Mesendoderm (in vitro differentiated cells): ENCODE measurements around the gene TYW3.
A peak's percentile ranks its signal among the peaks of the same experiment; 100 is the strongest.

Experiments used
- DNase-seq: peaks from one replicate; pipeline ENCODE4 v3.0.0; 2013
- H2AK5ac ChIP-seq: 2 replicates; pipeline ENCODE4 v1.6.1; 2013; ENCODE audit warnings: low read length, inconsistent platforms
- H2BK120ac ChIP-seq: 2 replicates; pipeline ENCODE4 v1.6.1; 2013; ENCODE audit warnings: low read depth, mild to moderate bottlenecking, low read length, moderate library complexity, mixed read lengths
- H2BK15ac ChIP-seq: replicated peaks from 2 replicates; pipeline ENCODE4 v1.6.1; 2013; ENCODE audit warnings: low read depth, mild to moderate bottlenecking, moderate library complexity
- H2BK5ac ChIP-seq: 2 replicates; pipeline ENCODE4 v1.6.1; 2013; ENCODE audit warnings: low read length, inconsistent platforms
- H3K18ac ChIP-seq: 2 replicates; pipeline ENCODE4 v1.6.1; 2013; ENCODE audit warnings: mild to moderate bottlenecking, low read length, mixed read lengths
- H3K23ac ChIP-seq: one replicate; pipeline ENCODE4 v1.6.1; 2013; ENCODE audit warnings: low read length
- H3K27ac ChIP-seq: 2 replicates; pipeline ENCODE4 v1.5.1; 2013; ENCODE audit warnings: low read depth, mild to moderate bottlenecking, inconsistent platforms, low read length, moderate library complexity
- H3K27me3 ChIP-seq: 2 replicates; pipeline ENCODE4 v1.6.1; 2013; ENCODE audit warnings: low read length, control low read depth, mild to moderate bottlenecking, inconsistent platforms; ENCODE audit not compliant: insufficient read depth, poor library complexity
- H3K36me3 ChIP-seq: 2 replicates; pipeline ENCODE4 v1.6.1; 2013; ENCODE audit warnings: low read length, inconsistent platforms; ENCODE audit not compliant: control insufficient read depth, insufficient read depth
- H3K4ac ChIP-seq: one replicate; pipeline ENCODE4 v1.6.1; 2013; ENCODE audit warnings: low read depth, mild to moderate bottlenecking, low read length, moderate library complexity
- H3K4me1 ChIP-seq: 2 replicates; pipeline ENCODE4 v1.6.1; 2013; ENCODE audit warnings: low read depth, low read length, inconsistent platforms; ENCODE audit not compliant: control insufficient read depth
- H3K4me2 ChIP-seq: 2 replicates; pipeline ENCODE4 v1.6.1; 2013; ENCODE audit warnings: low read length
- H3K4me3 ChIP-seq: 2 replicates; pipeline ENCODE4 v1.5.1; 2013; ENCODE audit warnings: mild to moderate bottlenecking, low read length
- H3K56ac ChIP-seq: one replicate; pipeline ENCODE4 v1.6.1; 2013; ENCODE audit warnings: low read length
- H3K79me1 ChIP-seq: 2 replicates; pipeline ENCODE4 v1.6.1; 2013; ENCODE audit warnings: low read length, inconsistent platforms
- H3K79me2 ChIP-seq: 2 replicates; pipeline ENCODE4 v1.6.1; 2013; ENCODE audit warnings: mild to moderate bottlenecking, low read length; ENCODE audit not compliant: control insufficient read depth, insufficient read depth
- H3K9ac ChIP-seq: 2 replicates; pipeline ENCODE4 v1.6.1; 2013; ENCODE audit warnings: low read length, inconsistent platforms
- H4K5ac ChIP-seq: one replicate; pipeline ENCODE4 v1.6.1; 2013; ENCODE audit warnings: low read length
- H4K8ac ChIP-seq: one replicate; pipeline ENCODE4 v1.6.1; 2013; ENCODE audit warnings: low read depth, mild to moderate bottlenecking, control low read depth, low read length, moderate library complexity
- WGBS: extraction: QIAGEN DNeasy Blood & Tissue Kit; methylation state at CpG from one replicate; pipeline ENCODE4 v1.1.7; 2013; ENCODE audit warnings: low lambda C conversion rate, missing lambda C conversion rate; ENCODE audit not compliant: insufficient coverage; ENCODE audit errors: extremely low coverage; 5-methylcytosine and 5-hydroxymethylcytosine counted together

Gene TYW3

DNA sequence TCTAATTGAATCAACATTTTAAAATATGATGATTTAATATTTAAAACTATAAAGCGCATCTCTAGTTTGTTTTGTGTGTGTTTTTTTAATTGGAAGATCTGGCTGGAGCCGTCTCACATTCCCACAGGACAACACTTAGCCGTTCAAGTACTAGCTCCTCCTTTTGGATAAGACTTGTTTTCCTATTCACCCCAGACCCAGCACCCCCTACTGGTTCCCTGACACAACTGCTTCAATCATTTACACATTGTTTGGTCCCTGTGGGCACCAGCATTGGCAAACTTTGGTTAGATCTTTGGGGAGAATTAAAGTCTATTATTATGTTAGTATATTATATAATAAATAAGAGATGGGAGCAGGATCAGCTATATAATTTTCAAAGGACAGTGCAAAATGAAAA, 34.5 kb downstream of the TYW3 start:
- Histone ChIP-seq H4K8ac (no peak overlapping the region), H3K27me3 (no peaks in the 10 kb centered on the region), H3K56ac (no peak overlapping the region), H2BK5ac (no peak overlapping the region), H4K5ac (no peak overlapping the region), H2AK5ac (no peak overlapping the region), H3K4ac (no peak overlapping the region), H2BK120ac (no peak overlapping the region), H3K9ac (no peak overlapping the region), H3K4me2 (no peak overlapping the region), H3K79me2 (no peaks in the 10 kb centered on the region), H3K18ac (no peak overlapping the region), H3K79me1 (no peaks in the 10 kb centered on the region), H2BK15ac (no peak overlapping the region), H3K27ac (no peak overlapping the region), H3K4me1 (no peaks in the 10 kb centered on the region), H3K36me3 (no peaks in the 10 kb centered on the region), H3K23ac (no peak overlapping the region), H3K4me3 (no peak overlapping the region)
- no CpG with 5 or more reads among the region's 3 CpGs for WGBS
- peak; percentile 77 for DNase-seq

DNA sequence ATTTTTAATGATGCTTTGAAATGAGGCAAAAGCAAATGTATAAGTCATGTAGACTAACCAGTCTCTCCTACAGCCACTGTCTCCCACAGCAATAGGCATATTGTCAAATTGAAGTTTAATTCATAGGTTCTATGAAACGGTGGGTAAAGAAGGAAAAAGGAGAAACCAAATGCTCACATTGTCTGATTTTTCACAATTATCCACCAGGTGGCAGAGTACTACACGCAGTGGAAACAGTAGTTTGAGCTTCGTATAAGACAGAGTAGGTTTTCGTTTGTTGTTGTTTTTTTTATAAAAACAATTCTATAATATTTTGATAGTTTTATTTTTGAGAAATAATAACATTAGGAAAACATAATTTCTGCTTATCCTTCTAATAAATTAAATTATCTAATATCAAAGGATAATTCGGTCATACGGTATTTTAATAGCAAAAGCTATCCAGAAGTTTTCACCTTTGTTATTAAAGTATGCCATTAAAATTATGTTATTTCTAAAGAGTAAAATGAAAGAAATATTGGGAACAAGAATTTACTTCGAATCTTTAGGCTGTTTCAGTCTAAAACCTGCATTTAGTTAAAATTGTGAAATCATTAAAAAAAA, 39.1 kb downstream of the TYW3 start:
- H3K79me2 ChIP-seq, result no peaks in the 10 kb centered on the region
- no peak overlapping the region for H3K4ac ChIP-seq
- WGBS, result no CpG with 5 or more reads among the region's 7 CpGs
- H3K27ac ChIP-seq, result no peak overlapping the region
- no peak overlapping the region for H3K4me2 ChIP-seq
- no peaks in the 10 kb centered on the region for H3K27me3 ChIP-seq
- H2BK120ac ChIP-seq, result no peak overlapping the region
- no peaks in the 10 kb centered on the region for H3K36me3 ChIP-seq
- no peak overlapping the region for H3K23ac ChIP-seq
- no peak overlapping the region for H3K4me3 ChIP-seq
- no peak overlapping the region for H2AK5ac ChIP-seq
- DNase-seq, result peak; percentile 58
- H4K5ac ChIP-seq, result no peak overlapping the region
- H3K79me1 ChIP-seq, result no peaks in the 10 kb centered on the region
- H3K18ac ChIP-seq, result no peak overlapping the region
- no peak overlapping the region for H4K8ac ChIP-seq
- no peaks in the 10 kb centered on the region for H3K4me1 ChIP-seq
- no peak overlapping the region for H3K9ac ChIP-seq
- H2BK15ac ChIP-seq, result no peak overlapping the region
- H2BK5ac ChIP-seq, result no peak overlapping the region
- H3K56ac ChIP-seq, result no peak overlapping the region

DNA sequence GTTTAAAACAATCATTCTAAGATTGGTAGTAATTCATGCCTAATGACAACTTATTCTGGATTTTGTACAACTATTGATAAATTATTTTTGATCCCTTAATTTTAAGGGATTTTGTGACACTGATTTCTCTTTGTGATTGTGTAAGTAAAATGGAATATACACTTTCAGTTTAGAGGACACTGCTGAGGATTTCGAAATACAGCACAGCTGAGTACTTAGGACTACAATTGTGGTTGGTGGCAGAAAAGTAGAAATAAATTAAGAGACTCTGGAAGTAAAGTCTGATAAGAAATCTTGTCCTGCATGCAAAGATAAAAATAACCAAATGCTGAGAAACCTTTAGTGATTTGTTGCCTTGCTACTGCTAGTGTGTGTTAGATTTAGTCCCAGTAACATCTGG, 40.0 kb downstream of the TYW3 start:
- Histone ChIP-seq H3K27ac (no peak overlapping the region), H3K18ac (no peak overlapping the region), H3K79me1 (no peaks in the 10 kb centered on the region), H3K23ac (no peak overlapping the region), H4K8ac (no peak overlapping the region), H3K4me1 (no peaks in the 10 kb centered on the region), H3K9ac (no peak overlapping the region), H3K4me2 (no peak overlapping the region), H2BK5ac (no peak overlapping the region), H2BK120ac (no peak overlapping the region), H3K79me2 (no peaks in the 10 kb centered on the region), H3K4ac (no peak overlapping the region), H3K56ac (no peak overlapping the region), H4K5ac (no peak overlapping the region), H3K27me3 (no peaks in the 10 kb centered on the region), H3K4me3 (no peak overlapping the region), H2BK15ac (no peak overlapping the region), H2AK5ac (no peak overlapping the region), H3K36me3 (no peaks in the 10 kb centered on the region)
- WGBS, result no CpG with 5 or more reads among the region's 1 CpG
- DNase-seq, result no peak

DNA sequence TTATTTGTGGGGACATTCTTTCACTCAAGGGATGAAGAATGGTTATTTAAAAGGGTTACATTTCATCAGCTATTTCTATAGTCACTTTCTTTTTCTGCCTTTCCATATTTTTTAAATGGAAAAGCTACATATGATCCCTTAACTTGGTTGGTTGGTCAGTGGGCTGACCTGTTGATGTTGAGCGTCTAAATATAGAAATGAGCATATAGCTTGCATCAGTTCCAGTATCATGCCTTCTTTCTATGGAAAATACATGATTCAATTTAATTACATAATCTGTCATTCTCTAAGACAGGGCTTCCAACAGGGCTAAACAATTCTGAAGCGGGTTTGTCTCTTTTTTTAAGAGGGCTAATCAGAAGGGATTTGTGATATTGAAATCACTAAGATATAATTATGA, 40.6 kb downstream of the TYW3 start:
- H3K18ac ChIP-seq, result no peak overlapping the region
- no peak overlapping the region for H3K4me3 ChIP-seq
- H3K79me2 ChIP-seq, result no peaks in the 10 kb centered on the region
- no peak overlapping the region for H3K4me2 ChIP-seq
- H3K23ac ChIP-seq, result no peak overlapping the region
- no CpG with 5 or more reads among the region's 2 CpGs for WGBS
- no peaks in the 10 kb centered on the region for H3K4me1 ChIP-seq
- H4K8ac ChIP-seq, result no peak overlapping the region
- H3K36me3 ChIP-seq, result no peaks in the 10 kb centered on the region
- H2BK5ac ChIP-seq, result no peak overlapping the region
- H2AK5ac ChIP-seq, result no peak overlapping the region
- H3K56ac ChIP-seq, result no peak overlapping the region
- no peaks in the 10 kb centered on the region for H3K79me1 ChIP-seq
- H3K9ac ChIP-seq, result no peak overlapping the region
- H3K27me3 ChIP-seq, result no peaks in the 10 kb centered on the region
- H2BK120ac ChIP-seq, result no peak overlapping the region
- no peak overlapping the region for H2BK15ac ChIP-seq
- H4K5ac ChIP-seq, result no peak overlapping the region
- H3K27ac ChIP-seq, result no peak overlapping the region
- H3K4ac ChIP-seq, result no peak overlapping the region
- no peak for DNase-seq

DNA sequence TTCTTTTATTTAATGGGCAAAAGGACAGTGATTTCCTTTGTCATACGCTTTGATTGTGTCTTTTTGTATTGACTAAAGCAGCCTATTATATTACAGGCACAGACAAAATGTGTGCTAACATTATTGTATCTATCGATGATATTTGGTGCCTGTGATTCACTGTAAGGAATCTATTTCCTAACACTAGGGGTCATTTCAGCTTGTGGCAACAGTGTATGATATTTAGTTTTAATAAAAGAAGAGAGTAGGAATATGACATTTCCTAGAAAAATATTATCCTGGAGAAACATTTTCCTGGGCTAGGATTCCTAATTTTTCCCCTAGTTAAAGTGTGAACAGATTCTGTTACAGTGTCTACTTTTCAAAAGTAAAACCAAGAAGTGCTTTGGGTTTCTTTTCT, 42.8 kb downstream of the TYW3 start:
- Histone ChIP-seq H3K4me1 (no peaks in the 10 kb centered on the region), H3K27ac (no peak overlapping the region), H3K23ac (no peak overlapping the region), H3K27me3 (no peaks in the 10 kb centered on the region), H3K4ac (no peak overlapping the region), H2BK120ac (no peak overlapping the region), H3K56ac (no peak overlapping the region), H2BK15ac (no peak overlapping the region), H3K9ac (no peak overlapping the region), H3K36me3 (no peaks in the 10 kb centered on the region), H3K79me1 (no peaks in the 10 kb centered on the region), H3K18ac (no peak overlapping the region), H3K4me2 (no peak overlapping the region), H4K8ac (no peak overlapping the region), H2AK5ac (no peak overlapping the region), H3K4me3 (no peak overlapping the region), H4K5ac (no peak overlapping the region), H3K79me2 (no peaks in the 10 kb centered on the region), H2BK5ac (no peak overlapping the region)
- no CpG with 5 or more reads among the region's 2 CpGs for WGBS
- no peak for DNase-seq

DNA sequence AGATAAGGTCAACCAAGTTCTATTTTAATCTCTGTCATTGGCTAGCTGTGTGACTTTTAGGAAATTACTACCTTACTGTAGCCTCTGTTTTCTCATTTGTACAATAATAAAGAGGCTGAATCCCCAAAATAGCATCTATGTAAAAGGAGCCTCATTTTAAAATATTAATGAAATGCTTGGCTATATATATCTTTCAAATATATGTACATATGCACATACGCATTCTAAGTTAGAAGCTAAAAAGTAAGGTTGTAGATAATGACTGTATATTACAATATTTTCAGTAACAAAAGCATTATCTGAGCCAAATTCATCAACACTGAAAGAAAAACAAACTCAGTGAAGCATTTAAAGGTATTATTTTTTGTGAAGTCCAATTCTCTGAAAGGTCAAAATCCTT, 44.6 kb downstream of the TYW3 start:
- H3K36me3 ChIP-seq, result no peaks in the 10 kb centered on the region
- H3K4ac ChIP-seq, result no peak overlapping the region
- H3K4me3 ChIP-seq, result no peak overlapping the region
- WGBS, result no CpG with 5 or more reads among the region's 1 CpG
- no peak overlapping the region for H3K18ac ChIP-seq
- no peak overlapping the region for H3K56ac ChIP-seq
- no peak overlapping the region for H2BK120ac ChIP-seq
- H3K79me1 ChIP-seq, result no peaks in the 10 kb centered on the region
- H3K27me3 ChIP-seq, result no peaks in the 10 kb centered on the region
- H3K27ac ChIP-seq, result no peak overlapping the region
- no peaks in the 10 kb centered on the region for H3K79me2 ChIP-seq
- no peak overlapping the region for H2BK5ac ChIP-seq
- no peaks in the 10 kb centered on the region for H3K4me1 ChIP-seq
- H2AK5ac ChIP-seq, result no peak overlapping the region
- no peak overlapping the region for H4K5ac ChIP-seq
- H2BK15ac ChIP-seq, result no peak overlapping the region
- H3K4me2 ChIP-seq, result no peak overlapping the region
- H3K9ac ChIP-seq, result no peak overlapping the region
- no peak for DNase-seq
- H3K23ac ChIP-seq, result no peak overlapping the region
- H4K8ac ChIP-seq, result no peak overlapping the region
